Prostate gland (tissue), 2 donors: Measurements from ENCODE around the gene SKAP1.

ENCODE experiments used
- CTCF ChIP-seq, 4 experiments: fragments of 200-600 bp in 2 of 4; fragments of 450-650 bp in 2 of 4; sonication (generic) in 2 of 4; IDR thresholded peaks; 1 replicate in 3 of 4; 2 replicates in 1 of 4; pipeline ENCODE4 v1.5.1; 2016 to 2019; ENCODE audit warnings: antibody characterized with exemption in 4 of 4, mild to moderate bottlenecking in 2 of 4, moderate library complexity in 2 of 4
- POLR2A ChIP-seq: fragments of 450-650 bp; IDR thresholded peaks from one replicate; pipeline ENCODE4 v1.6.1; 2016; ENCODE audit warnings: antibody characterized with exemption, mild to moderate bottlenecking

- TF ChIP-seq CTCF (IDR thresholded peaks at IDR 0.05) = no peak
- no peak for TF ChIP-seq POLR2A
These were observed 10.7 kb upstream of the SKAP1 start for GRCh38 chr17:48440669-48441068.
